ENCODE measurements around the gene STH.

The STH gene

GRCh38 chr17:46044989-46045388 lies 45.9 kb downstream of the STH start:
- DNase-seq (ENCODE audit: low read depth in 1 of 2, low spot score in 1 of 2), result no peak
- in situ Hi-C loops (cut with HindIII; ENCODE audit: low pct_unique_long_range_greater_than_20kb, low sequenced_read_pairs), result no loop called here
- no peak for TF ChIP-seq JUND (IDR thresholded peaks at IDR 0.05; ENCODE audit: low read depth)

GRCh38 chr17:46045639-46046038 lies 46.6 kb downstream of the STH start:
- in situ Hi-C loops (cut with HindIII; ENCODE audit: low pct_unique_long_range_greater_than_20kb, low sequenced_read_pairs), result no loop called here
- no peak for DNase-seq (ENCODE audit: low read depth in 1 of 2, low spot score in 1 of 2)
- no peak for TF ChIP-seq JUND (IDR thresholded peaks at IDR 0.05; ENCODE audit: low read depth)

DNA sequence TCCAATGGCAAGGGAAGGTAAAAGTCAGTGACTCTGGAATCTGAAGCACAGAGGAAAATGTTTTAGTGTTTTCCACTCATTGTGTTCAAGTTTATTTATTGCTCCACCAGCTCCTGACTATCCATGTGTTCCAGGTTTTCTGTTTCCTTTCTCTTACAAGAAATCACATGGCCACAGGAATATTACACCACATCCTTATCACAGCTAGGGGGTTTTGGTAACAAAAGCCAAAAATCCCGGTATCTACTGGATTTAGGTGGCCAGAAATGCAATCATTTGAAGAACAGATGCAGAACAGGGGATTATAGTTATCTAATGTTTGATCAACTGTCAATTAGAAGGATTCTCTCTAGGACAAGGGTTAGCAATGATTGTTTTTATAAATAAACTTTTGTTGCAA lies 47.9 kb downstream of the STH start:
- DNase-seq (ENCODE audit: low read depth in 1 of 2, low spot score in 1 of 2), result no peak
- TF ChIP-seq JUND (IDR thresholded peaks at IDR 0.05; ENCODE audit: low read depth), result no peak
- in situ Hi-C loops (cut with HindIII; ENCODE audit: low pct_unique_long_range_greater_than_20kb, low sequenced_read_pairs), result no loop called here

GRCh38 chr17:46047398-46047797 lies 48.3 kb downstream of the STH start:
- no peak for TF ChIP-seq JUND (IDR thresholded peaks at IDR 0.05; ENCODE audit: low read depth)
- in situ Hi-C loops (cut with HindIII; ENCODE audit: low pct_unique_long_range_greater_than_20kb, low sequenced_read_pairs), result no loop called here
- no peak for DNase-seq (ENCODE audit: low read depth in 1 of 2, low spot score in 1 of 2)

DNA sequence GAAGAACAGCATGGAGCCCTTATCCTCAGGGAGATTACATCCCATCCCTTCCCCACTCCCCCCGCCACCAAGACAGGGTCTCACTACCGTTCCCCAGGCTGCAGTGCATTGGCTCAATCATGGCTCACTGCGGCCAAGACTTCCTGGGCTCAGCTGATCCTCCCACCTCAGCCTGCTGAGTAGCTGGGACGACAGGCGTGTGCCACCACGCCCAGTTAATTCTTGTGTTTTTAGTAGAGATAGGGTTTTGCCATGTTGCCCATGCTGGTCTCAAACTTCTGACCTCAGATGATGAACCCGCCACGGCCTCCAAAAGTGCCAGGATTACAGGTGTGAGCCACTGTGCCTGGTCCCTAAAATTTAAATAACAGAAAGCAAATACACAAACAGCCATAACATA lies 48.8 kb downstream of the STH start:
- TF ChIP-seq JUND (IDR thresholded peaks at IDR 0.05; ENCODE audit: low read depth), result no peak
- DNase-seq (ENCODE audit: low read depth in 1 of 2, low spot score in 1 of 2), result no peak
- in situ Hi-C loops (cut with HindIII; ENCODE audit: low pct_unique_long_range_greater_than_20kb, low sequenced_read_pairs), result no loop called here

All from T47D (cell line).